ENCODE data around the gene SSBP2.

The SSBP2 gene

GRCh38 chr5:81405126-81405891, 345.6 kb downstream of the SSBP2 start:
- H3K4me3 ChIP-seq (ENCODE audit: low read length) = no peak overlapping the region
- no peak for TF ChIP-seq ZNF274 (IDR thresholded peaks at IDR 0.05; ENCODE audit: low read depth, low read length)

GRCh38 chr5:81402192-81402930, 348.5 kb downstream of the SSBP2 start:
- TF ChIP-seq ZNF274 (IDR thresholded peaks at IDR 0.05; ENCODE audit: low read depth, low read length) = no peak

GRCh38 chr5:81401266-81401665, 349.6 kb downstream of the SSBP2 start:
- TF ChIP-seq ZNF274 (IDR thresholded peaks at IDR 0.05; ENCODE audit: low read depth, low read length) = no peak

More at GRCh38 chr5:81402192-81402930, 348.5 kb downstream of the SSBP2 start:
- no peak overlapping the region for H3K4me3 ChIP-seq (ENCODE audit: low read length)

GRCh38 chr5:81400375-81400774, 350.5 kb downstream of the SSBP2 start:
- no peak overlapping the region for H3K4me3 ChIP-seq (ENCODE audit: low read length)
- TF ChIP-seq ZNF274 (IDR thresholded peaks at IDR 0.05; ENCODE audit: low read depth, low read length) = no peak

More at GRCh38 chr5:81401266-81401665, 349.6 kb downstream of the SSBP2 start:
- H3K4me3 ChIP-seq (ENCODE audit: low read length) = no peak overlapping the region

- H3K4me3 ChIP-seq (ENCODE audit: low read length) = no peak overlapping the region
- no peak for TF ChIP-seq ZNF274 (IDR thresholded peaks at IDR 0.05; ENCODE audit: low read depth, low read length)
Measured at GRCh38 chr5:81398741-81399140, 352.2 kb downstream of the SSBP2 start.

GRCh38 chr5:81397176-81397575, 353.7 kb downstream of the SSBP2 start:
- no peak overlapping the region for H3K4me3 ChIP-seq (ENCODE audit: low read length)
- TF ChIP-seq ZNF274 (IDR thresholded peaks at IDR 0.05; ENCODE audit: low read depth, low read length) = no peak

GRCh38 chr5:81395262-81395661, 355.6 kb downstream of the SSBP2 start:
- H3K4me3 ChIP-seq (ENCODE audit: low read length) = no peak overlapping the region
- TF ChIP-seq ZNF274 (IDR thresholded peaks at IDR 0.05; ENCODE audit: low read depth, low read length) = no peak

- peak within 1 kb of the TSS; percentile 43; the same call in 1 of the 2 replicates for H3K4me3 ChIP-seq (ENCODE audit: low read length)
- TF ChIP-seq ZNF274 (IDR thresholded peaks at IDR 0.05; ENCODE audit: low read depth, low read length) = no peak
Measured at GRCh38 chr5:81393783-81394718, 356.8 kb downstream of the SSBP2 start, which contains the start of gene ACOT12. ACOT12 (minus strand) TSS chr5:81394134; CDS start chr5:81394114, 20 bp downstream.

GRCh38 chr5:81393430-81393782, 357.5 kb downstream of the SSBP2 start:
- peak overlapping the region; percentile 43; the same call in 1 of the 2 replicates for H3K4me3 ChIP-seq (ENCODE audit: low read length)
- TF ChIP-seq ZNF274 (IDR thresholded peaks at IDR 0.05; ENCODE audit: low read depth, low read length) = no peak

GRCh38 chr5:81389025-81389424, 361.9 kb downstream of the SSBP2 start:
- TF ChIP-seq ZNF274 (IDR thresholded peaks at IDR 0.05; ENCODE audit: low read depth, low read length) = no peak

GRCh38 chr5:81388169-81388568, 362.7 kb downstream of the SSBP2 start:
- TF ChIP-seq ZNF274 (IDR thresholded peaks at IDR 0.05; ENCODE audit: low read depth, low read length) = no peak
- H3K4me3 ChIP-seq (ENCODE audit: low read length) = no peak overlapping the region

More at GRCh38 chr5:81389025-81389424, 361.9 kb downstream of the SSBP2 start:
- H3K4me3 ChIP-seq (ENCODE audit: low read length) = no peak overlapping the region

- H3K4me3 ChIP-seq (ENCODE audit: low read length) = no peak overlapping the region
- no peak for TF ChIP-seq ZNF274 (IDR thresholded peaks at IDR 0.05; ENCODE audit: low read depth, low read length)
Measured at GRCh38 chr5:81383867-81384266, 367.0 kb downstream of the SSBP2 start.

GRCh38 chr5:81371354-81371876, 379.5 kb downstream of the SSBP2 start:
- no peak for TF ChIP-seq ZNF274 (IDR thresholded peaks at IDR 0.05; ENCODE audit: low read depth, low read length)
- no peak overlapping the region for H3K4me3 ChIP-seq (ENCODE audit: low read length)

- no peak overlapping the region for H3K4me3 ChIP-seq (ENCODE audit: low read length)
- no peak for TF ChIP-seq ZNF274 (IDR thresholded peaks at IDR 0.05; ENCODE audit: low read depth, low read length)
Measured at GRCh38 chr5:81370912-81371311, 380.0 kb downstream of the SSBP2 start.

Measured in GM08714 (cell line).